D721Med (cell line): ENCODE results near the gene PTPRG.

Experiments
- DNase-seq: peaks from one replicate; pipeline ENCODE4 v3.0.0; 2011; ENCODE audit warnings: low spot score; ENCODE audit not compliant: insufficient read length
- FAIRE-seq: peaks from 2 replicates; lab custom pipeline; 2011; peaks lifted over from hg19 to GRCh38; lab: Jason Lieb, UNC
- TF ChIP-seq, protein P1 (sequence below): IDR thresholded peaks from 2 replicates; pipeline ENCODE4 v1.5.1; 2012; ENCODE audit warnings: mild to moderate bottlenecking, control low read depth; ENCODE audit not compliant: insufficient read depth; ENCODE audit errors: missing control alignments

PTPRG gene

DNA sequence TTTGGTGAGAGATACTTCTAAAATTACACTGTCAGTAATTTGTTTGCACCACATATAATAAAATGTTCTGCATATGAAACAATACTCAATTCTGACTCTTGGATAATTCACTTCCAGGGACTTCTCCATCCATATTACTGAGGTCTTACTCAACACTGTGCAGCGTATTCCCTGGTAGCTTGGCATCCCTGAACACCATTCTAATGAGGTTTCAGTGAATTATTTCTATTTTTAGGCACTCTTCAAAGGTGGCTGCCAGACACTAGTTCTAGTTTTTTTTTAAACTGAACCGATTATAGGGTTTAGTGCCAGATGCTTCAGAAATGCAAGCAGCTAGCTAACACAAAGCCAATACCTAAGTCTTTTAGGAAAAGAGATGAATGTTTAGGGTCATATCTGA lies 528.7 kb downstream of the PTPRG start:
- no peak for DNase-seq
- FAIRE-seq: peak; percentile 60
- TF ChIP-seq, protein P1, sequence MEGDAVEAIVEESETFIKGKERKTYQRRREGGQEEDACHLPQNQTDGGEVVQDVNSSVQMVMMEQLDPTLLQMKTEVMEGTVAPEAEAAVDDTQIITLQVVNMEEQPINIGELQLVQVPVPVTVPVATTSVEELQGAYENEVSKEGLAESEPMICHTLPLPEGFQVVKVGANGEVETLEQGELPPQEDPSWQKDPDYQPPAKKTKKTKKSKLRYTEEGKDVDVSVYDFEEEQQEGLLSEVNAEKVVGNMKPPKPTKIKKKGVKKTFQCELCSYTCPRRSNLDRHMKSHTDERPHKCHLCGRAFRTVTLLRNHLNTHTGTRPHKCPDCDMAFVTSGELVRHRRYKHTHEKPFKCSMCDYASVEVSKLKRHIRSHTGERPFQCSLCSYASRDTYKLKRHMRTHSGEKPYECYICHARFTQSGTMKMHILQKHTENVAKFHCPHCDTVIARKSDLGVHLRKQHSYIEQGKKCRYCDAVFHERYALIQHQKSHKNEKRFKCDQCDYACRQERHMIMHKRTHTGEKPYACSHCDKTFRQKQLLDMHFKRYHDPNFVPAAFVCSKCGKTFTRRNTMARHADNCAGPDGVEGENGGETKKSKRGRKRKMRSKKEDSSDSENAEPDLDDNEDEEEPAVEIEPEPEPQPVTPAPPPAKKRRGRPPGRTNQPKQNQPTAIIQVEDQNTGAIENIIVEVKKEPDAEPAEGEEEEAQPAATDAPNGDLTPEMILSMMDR: no peak

DNA sequence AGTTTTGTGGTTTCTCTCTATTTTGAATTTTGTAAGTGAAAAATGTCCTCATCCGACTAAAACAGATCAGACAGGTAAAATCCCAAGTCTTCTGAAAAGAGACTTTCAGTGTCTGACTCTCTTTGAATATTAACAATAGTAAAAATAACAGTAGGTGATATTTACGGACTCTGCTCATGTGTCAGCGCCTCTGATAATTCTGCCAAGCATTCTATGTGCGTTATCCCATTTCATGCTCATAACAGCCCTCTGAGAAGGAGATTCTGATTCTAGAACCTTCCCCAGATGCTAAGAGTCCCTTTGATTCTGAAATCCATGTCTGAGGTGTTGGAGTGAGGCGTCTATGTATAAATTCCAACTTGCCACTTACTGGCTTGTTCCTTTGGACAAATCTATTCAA lies 529.1 kb downstream of the PTPRG start:
- FAIRE-seq: peak; percentile 51
- DNase-seq: no peak
- TF ChIP-seq, protein P1: no peak

DNA sequence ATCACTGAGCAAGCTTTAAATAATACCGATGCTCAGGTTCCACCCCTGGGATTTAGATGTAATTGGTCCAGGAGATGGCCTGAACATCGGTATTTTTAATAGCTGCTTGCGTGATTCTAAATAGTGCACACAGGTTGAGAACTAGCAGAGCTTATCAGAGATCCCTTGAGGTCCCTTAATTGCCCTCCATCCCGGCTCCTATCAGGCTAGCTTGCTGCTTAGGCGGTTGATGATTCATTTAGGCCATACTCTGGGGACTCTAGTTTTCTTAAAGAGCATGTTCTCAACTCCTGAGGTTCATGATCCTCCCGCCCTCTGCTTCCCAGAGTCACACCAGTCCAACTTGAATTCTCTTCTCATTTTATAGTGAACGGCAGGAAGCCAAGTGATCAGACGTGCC lies 531.7 kb downstream of the PTPRG start:
- TF ChIP-seq, protein P1: no peak
- DNase-seq (no peak), FAIRE-seq (no peak)

DNA sequence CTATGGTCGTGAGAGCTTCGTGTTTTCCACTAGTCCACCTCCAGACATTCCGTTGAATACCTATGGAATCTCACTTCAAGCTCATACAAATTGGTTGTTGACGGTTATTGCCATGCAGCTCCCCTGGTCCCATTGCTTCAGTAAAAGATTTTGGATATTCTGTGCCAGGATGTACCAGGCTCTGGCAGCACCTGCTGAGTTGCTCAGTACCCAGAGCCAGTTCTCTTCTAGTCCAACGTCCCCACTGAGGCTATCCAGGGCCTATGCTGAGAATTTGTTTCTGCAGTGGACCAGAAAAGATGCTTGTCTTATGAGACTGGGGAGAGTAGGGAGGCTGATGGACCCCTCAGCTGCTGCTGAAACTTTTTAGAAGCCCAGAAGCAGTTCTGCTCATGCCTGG lies 533.1 kb downstream of the PTPRG start:
- FAIRE-seq (no peak), DNase-seq (no peak)
- TF ChIP-seq, protein P1: no peak

DNA sequence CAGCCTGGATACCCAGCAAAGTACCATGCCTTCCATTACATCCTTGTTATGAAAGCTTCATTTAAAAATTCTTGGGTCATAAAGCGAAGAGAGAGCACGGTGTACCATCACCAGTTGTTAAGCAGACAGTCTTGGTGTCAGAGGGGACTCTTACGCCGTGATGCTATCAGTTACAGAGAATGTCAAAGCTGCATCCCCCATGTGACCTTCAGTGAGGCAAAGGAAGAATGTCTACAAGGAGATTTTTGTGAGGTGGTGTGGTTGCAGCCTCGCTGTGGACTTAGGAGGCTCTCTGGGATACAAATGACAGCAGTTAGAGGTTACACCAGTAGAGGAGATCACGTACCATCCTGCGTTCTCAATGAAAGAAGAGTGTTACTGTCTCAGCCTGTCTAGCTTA lies 533.7 kb downstream of the PTPRG start:
- FAIRE-seq (no peak), DNase-seq (no peak)
- TF ChIP-seq, protein P1: no peak

DNA sequence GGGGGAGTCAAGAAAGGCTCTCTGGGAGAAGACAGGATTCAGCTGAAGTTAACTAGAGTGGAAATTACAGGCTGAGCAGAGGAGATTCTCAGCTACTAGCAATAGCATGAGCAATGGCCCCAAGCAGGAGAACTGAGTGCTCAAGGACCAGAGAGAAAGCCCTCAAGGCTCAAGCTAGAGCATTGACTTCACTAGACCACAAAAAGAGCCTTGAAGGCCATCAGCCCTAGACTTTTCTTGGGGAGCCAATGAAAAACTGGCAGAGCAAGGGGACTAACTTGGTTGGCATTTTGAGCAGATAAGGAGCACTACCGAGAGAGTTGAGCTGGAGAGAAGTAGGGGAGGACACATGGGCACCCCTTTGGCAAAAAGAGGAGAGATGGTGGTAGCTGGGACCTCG lies 534.4 kb downstream of the PTPRG start:
- DNase-seq (no peak), FAIRE-seq (no peak)
- TF ChIP-seq, protein P1: no peak

DNA sequence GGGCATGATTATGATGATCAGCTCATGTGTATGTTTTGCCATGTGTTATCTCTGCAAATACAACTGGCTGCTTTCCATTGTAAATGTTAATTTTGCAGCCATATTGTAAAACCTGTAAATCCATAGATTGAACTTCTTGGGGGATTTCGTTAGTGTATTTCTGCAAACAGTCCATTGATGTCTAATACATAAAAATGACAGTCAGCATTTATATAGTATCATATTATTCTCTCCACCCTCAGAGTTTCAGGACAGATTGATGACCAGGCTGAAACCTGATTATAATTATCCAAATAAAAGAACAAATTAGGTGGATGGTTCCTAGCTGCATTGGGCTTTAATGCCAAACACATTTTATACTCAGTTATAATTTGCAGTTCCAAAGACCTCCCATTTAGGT lies 535.1 kb downstream of the PTPRG start:
- FAIRE-seq: peak; percentile 32
- no peak for DNase-seq

More for the DNA sequence above, 535.1 kb downstream of the PTPRG start:
- TF ChIP-seq, protein P1: no peak
